Islet precursor cell (in vitro differentiated cells): ENCODE data around the gene RABEP1.
A peak's percentile ranks its signal among the peaks of the same experiment; 100 is the strongest.
"Not testable (repeated sequence)": the region's sequence is repeated elsewhere in the genome, so short reads cannot be mapped to it uniquely, and the experiment has no call there.

Experiments
- DNase-seq: peaks from one replicate; pipeline ENCODE4 v3.0.0-alpha.2; 2018

Gene RABEP1, protein sequence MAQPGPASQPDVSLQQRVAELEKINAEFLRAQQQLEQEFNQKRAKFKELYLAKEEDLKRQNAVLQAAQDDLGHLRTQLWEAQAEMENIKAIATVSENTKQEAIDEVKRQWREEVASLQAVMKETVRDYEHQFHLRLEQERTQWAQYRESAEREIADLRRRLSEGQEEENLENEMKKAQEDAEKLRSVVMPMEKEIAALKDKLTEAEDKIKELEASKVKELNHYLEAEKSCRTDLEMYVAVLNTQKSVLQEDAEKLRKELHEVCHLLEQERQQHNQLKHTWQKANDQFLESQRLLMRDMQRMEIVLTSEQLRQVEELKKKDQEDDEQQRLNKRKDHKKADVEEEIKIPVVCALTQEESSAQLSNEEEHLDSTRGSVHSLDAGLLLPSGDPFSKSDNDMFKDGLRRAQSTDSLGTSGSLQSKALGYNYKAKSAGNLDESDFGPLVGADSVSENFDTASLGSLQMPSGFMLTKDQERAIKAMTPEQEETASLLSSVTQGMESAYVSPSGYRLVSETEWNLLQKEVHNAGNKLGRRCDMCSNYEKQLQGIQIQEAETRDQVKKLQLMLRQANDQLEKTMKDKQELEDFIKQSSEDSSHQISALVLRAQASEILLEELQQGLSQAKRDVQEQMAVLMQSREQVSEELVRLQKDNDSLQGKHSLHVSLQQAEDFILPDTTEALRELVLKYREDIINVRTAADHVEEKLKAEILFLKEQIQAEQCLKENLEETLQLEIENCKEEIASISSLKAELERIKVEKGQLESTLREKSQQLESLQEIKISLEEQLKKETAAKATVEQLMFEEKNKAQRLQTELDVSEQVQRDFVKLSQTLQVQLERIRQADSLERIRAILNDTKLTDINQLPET

DNA sequence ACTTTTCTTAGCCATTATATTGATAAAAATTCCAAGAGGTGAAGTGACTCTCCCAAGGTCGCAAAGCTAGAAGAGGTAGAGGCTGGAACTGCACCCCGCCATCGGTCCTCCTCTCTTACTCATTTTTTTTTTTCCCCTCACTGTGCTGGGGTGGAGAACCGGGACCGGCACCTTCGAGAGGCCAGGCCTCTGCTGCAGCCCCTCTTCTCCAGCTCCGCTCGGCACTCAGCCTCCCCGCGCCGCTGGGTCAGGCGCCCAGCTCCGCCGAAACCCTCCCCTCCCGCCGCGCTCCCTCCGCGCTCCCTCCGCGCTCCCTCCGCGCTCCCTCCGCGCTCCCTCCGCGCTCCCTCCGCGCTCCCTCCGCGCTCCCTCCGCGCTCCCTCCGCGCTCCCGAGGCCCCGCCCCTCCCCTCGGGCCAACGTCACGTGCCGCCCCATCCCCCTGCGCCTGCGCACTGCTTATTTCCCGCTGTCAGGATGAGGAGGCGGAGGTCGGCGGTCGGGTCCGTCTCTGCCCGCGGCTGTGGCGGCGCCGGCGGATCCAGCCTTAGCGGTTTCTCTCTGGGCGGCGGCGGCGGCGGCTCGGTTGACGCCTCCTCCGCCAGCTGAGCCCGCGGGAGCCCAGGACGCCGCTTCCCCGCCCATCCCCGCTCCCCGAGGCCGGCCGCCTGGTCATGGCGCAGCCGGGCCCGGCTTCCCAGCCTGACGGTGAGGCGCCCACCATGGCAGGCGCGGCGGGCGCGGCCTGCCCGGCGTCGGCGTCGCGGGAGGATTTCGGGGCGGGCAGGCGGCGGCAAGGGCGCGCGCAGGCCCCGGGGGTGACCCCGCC lies at the start of gene RABEP1:
Gene RABEP1 (plus strand): TSS at position 471 of the 828 bp plus-strand sequence. CDS start 203 bp downstream, at position 674.
- DNase-seq = peak; percentile 96

DNA sequence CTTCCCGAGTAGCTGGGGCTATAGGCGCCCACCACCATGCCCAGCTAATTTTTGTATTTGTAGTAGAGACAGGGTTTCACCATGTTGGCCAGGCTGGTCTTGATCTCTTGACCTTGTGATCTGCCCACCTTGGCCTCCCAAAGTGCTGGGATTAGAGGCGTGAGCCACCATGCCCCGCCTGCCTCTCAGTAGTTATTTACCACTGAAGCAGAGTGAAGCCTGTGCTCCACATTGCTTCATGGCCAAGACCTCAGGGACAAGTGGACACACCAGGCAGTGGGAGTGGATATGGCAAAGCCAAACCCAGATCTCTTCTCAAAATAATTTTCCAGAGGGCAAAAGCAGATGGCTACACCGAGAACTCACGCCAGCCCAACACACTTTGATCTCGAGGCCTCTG lies 48.6 kb upstream of the RABEP1 start:
- DNase-seq = not testable (repeated sequence)

- no peak for DNase-seq
Measured at GRCh38 chr17:5234645-5235576, 47.2 kb upstream of the RABEP1 start, which contains the start of gene SCIMP. TSS of gene SCIMP (minus strand) at chr17:5234860. CDS start at chr17:5234755, 105 bp downstream.

- no peak for DNase-seq
Measured at GRCh38 chr17:5236938-5237540, 45.0 kb upstream of the RABEP1 start.

DNA sequence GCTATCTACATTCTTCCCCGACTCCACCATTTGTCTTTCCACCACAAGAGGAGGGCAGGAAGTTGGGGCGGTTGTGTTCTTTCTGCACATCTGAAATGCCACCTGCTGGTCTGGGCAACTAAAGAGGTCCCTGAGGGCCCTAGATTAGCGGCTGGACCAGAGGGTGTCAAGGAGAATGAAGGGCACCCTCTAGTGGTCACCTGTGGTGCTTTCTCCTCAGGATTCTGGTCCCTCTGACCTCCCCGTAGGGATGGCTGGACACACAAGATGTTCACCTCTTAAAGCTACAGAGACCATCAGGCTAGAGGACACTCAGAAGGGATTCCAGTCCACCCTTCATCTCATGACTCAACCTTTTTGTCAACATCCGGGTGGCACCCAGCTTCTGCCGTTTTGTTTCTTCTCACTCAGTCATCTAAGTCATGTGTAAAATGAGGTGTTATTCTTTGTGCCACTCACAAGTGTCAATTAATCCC lies 44.5 kb upstream of the RABEP1 start:
- DNase-seq = peak; percentile 94

- DNase-seq = no peak
Measured at GRCh38 chr17:5238333-5238732, 43.8 kb upstream of the RABEP1 start.

DNA sequence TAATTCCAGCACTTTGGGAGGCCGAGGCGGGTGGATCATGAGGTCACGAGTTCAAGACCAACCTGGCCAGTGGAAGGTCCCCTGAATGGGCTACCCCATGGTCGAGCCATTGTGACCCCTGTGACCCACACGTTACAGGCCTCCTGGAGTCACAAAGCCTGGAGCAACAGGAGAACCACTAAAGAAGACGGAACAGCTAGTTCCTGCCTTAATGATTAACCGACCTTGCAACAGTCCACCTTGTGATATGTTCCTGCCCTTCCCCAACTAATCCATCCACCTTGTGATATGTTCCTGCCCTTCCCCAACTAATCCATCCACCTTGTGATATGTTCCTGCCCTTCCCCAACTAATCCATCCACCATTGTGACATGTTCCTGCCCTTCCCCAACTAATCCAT lies 42.3 kb upstream of the RABEP1 start:
- not testable (repeated sequence) for DNase-seq

DNA sequence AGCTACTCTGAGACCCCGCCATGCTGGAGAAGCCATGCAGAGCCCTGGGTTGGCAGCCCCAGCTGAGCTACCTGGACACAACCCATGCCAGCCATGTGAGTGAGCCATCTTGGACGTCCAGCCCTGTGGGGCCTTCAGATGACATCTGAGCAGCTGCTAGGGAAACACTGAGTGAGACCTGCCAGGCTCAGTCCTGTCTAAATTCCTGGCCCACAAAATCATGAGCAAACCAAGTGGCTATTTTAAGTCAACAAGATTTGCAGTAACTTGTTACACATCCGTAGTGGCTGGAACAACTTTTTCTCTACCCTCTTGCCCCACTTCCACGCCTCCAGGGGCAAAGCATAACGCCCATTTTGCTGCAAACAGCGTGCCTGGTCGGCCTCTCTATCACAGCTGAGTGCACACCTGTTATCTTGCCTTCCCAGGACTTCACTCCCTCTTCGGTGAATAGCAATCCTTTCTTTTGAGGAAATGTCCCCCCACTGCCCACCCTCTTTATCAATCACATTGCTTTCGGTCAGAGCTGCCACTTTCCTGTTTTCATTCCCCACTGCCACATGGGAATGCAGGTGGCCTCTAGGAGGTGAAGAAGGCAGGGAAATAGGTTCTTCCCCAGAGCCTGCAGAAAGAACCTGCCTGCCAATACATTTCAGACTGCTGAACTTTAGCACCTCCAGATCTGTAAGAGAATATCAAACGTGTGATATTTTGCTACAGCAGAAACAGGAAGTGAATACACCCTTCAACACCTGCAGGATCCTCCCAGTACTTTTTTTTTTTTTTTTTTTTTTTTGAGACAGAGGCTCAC lies 40.0 kb upstream of the RABEP1 start:
- no peak for DNase-seq

DNA sequence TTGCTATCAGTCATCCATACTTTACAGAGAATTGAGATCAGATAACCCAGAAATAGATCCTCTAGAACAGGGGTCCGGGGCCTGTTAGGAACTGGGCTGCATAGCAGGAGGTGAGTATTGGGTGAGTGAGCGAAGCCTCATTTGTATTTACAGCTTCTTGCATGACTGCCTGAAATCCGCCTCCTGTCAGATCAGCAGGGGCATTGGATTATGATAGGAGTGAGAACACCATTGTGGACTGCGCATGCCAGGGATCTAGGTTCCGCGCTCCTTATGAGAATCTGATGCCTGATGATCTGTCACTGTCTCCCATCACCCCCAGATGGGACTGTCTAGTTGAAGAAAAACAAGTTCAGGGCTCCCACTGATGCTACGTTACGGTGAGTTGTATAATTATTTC lies 34.5 kb upstream of the RABEP1 start:
- DNase-seq = no peak

DNA sequence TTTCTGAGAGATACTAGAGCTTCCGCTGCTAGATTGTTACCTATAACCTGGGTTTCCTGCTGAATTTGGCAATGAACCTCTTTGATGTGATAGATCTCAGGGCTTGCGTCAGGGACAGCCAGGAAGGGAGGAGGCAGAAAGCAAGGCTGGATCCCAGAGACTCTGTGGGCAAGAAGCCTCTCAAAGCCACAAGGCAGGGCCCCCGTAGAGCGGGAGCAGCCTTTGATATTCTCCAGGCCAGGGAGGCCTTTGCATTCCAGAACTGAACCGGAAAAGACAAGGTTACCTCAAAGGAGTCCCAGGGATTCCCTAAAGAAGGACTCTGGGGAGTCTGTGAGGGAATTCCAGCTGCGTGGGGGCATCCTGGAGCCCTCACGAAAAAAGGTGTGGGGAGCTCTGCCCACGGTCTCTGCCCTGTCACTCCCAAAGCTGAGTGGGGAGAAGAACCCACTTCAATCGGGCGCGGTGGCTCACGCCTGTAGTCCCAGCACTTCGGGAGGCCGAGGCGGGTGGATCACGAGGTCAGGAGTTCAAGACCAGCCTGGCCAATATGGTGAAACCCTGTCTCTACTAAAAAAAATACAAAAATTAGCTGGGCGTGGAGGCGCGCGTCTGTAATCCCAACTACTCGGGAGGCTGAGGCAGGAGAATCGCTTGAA lies 33.1 kb upstream of the RABEP1 start:
- DNase-seq = peak; percentile 78

GRCh38 chr17:5249615-5250014 lies 32.5 kb upstream of the RABEP1 start:
- DNase-seq = peak; percentile 85

DNA sequence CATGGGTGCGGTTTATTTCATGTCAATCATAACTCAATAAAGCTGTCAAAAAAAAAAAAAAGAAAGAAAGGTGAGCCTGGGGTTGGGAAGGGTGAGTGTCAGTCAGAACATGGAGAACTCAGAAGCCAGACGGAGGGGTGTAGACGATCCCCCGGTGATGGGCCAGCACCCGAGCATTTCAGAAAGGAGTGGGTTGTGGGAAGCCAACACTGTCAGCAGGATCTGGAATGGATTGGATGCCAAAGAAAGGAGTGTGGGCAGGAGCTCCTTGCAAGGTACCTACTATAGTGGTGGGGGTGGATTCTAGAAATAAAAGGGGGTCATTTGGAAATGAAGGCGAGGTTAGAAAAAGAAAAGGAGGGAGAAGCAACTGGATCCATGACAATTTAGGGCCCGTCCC lies 27.7 kb upstream of the RABEP1 start:
- DNase-seq = no peak

DNA sequence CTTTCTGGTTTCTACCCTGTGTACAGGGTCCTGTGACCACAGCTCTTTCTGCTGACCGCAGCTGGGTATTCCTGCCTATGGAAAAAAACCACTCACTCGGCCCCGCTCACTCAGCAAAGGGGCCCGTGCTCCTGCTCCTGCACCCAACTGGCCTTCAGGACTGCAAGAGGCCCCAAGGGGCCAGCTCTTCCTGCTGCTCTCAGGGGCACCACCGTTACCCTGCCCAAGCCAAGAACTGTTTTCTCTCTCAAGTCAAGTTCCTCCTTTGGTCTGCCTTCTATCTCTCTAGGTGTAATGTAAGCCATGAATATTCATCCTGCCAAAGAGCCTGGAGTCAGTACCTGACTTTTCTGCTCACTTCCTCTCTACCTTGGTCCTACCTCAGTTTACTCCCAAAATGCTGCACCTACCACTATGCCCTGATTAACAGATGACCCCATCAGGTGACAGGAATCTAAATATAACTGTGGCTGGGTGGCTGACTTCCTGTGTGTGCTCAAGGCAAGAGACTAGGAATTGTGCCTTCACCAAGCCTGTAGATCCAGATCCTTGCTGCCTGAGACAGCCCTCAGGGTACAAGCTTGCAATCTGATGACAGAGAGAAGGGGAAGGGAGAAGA lies 27.1 kb upstream of the RABEP1 start:
- peak; percentile 90 for DNase-seq

DNA sequence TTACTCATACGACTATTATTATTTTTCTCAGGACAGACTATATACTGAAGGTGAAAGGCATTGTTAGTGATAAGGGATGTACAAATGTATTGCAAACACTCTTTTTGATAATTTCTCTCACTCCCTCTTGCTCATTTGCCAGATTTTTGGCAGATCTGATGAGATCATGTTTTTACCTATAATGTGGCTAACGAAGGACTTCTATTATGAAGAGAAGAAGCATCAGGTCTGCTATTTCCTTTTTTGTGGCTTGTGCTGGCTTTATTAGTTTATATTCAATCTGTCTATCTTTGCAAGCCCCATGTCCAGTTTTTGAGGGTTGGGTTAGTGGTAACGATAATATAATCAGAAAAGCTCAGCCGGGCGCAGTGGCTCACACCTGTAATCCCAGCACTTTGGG lies 25.0 kb upstream of the RABEP1 start:
- DNase-seq = no peak

DNA sequence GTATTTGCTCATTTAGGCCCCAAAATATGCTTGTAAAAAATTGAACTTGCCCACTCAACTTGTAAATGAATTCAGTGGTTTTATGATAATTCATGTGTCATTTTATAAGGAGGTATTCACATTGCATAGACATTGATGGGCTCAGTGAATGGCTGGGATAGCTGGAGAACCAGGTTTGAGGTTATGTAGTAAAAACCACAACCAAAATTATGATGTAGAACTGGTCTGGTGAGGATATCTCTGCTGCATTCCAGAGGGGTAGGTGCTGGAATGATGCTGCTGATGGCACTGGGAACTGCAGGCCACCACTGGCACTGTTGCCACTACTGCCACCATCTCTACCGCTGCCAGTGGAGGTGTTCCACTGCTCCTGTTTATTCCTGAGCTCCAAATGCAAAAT lies 21.5 kb upstream of the RABEP1 start:
- DNase-seq = no peak

GRCh38 chr17:5262416-5262991 lies 19.6 kb upstream of the RABEP1 start:
- no peak for DNase-seq

- no peak for DNase-seq
Measured at GRCh38 chr17:5263441-5263840, 18.6 kb upstream of the RABEP1 start.

DNA sequence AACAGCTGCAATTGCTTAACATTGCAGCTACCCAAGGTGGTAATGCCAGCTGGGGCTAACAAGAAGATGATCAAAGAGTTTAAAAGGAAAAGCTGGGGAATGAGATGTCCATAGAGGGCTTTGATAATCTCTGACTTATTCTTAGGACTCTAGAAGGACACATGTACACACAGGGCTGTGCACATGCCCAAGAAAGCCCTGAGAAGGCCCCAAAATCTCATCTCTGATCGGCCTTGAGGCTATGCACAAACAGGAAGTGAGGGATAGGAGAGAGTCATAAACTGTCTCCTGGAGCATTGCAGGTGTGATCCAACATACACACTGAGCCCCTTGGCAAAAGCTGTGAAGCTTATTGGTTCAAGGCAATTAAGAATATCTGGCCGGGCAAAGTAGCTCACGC lies 17.2 kb upstream of the RABEP1 start:
- DNase-seq = no peak
